Measurements from ENCODE around the gene KIF27.
"Not testable (repeated sequence)": the region's sequence is repeated elsewhere in the genome, so short reads cannot be mapped to it uniquely, and the experiment has no call there.

DNA sequence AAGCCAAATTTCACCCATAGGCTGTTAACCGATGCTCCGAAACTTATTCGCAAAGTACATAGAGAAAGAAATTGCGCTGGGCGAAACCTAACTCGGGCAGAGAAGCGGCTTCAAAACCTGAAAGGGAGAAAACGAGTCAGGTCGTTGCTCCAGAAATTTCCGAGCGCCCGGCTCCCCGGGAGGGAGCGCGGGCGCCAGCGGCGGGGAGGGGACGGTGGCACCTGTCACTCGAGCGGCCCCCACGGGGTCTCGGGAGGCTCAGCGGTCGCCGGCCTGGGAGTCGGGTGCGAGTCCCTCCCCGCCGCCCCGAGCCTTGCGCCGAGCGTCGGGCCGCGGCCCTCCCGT lies 104.2 kb downstream of the KIF27 start:
- TF ChIP-seq, protein P1, sequence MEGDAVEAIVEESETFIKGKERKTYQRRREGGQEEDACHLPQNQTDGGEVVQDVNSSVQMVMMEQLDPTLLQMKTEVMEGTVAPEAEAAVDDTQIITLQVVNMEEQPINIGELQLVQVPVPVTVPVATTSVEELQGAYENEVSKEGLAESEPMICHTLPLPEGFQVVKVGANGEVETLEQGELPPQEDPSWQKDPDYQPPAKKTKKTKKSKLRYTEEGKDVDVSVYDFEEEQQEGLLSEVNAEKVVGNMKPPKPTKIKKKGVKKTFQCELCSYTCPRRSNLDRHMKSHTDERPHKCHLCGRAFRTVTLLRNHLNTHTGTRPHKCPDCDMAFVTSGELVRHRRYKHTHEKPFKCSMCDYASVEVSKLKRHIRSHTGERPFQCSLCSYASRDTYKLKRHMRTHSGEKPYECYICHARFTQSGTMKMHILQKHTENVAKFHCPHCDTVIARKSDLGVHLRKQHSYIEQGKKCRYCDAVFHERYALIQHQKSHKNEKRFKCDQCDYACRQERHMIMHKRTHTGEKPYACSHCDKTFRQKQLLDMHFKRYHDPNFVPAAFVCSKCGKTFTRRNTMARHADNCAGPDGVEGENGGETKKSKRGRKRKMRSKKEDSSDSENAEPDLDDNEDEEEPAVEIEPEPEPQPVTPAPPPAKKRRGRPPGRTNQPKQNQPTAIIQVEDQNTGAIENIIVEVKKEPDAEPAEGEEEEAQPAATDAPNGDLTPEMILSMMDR (IDR thresholded peaks at IDR 0.05; ENCODE audit: low read depth, low read length, missing input control): not testable (repeated sequence)
- not testable (repeated sequence) for TF ChIP-seq GABPA (IDR thresholded peaks at IDR 0.05 in 1 of 2, conservative IDR thresholded peaks at IDR 0.05 in 1 of 2); EGR1 (IDR thresholded peaks at IDR 0.05; ENCODE audit: low read depth in 2 of 2); FOXA1 (IDR thresholded peaks at IDR 0.05); YY1 (IDR thresholded peaks at IDR 0.05); SP1 (IDR thresholded peaks at IDR 0.05); HNF4A (conservative IDR thresholded peaks at IDR 0.05); JUND (IDR thresholded peaks at IDR 0.05)
- TF ChIP-seq, protein P2, sequence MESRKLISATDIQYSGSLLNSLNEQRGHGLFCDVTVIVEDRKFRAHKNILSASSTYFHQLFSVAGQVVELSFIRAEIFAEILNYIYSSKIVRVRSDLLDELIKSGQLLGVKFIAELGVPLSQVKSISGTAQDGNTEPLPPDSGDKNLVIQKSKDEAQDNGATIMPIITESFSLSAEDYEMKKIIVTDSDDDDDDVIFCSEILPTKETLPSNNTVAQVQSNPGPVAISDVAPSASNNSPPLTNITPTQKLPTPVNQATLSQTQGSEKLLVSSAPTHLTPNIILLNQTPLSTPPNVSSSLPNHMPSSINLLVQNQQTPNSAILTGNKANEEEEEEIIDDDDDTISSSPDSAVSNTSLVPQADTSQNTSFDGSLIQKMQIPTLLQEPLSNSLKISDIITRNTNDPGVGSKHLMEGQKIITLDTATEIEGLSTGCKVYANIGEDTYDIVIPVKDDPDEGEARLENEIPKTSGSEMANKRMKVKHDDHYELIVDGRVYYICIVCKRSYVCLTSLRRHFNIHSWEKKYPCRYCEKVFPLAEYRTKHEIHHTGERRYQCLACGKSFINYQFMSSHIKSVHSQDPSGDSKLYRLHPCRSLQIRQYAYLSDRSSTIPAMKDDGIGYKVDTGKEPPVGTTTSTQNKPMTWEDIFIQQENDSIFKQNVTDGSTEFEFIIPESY (IDR thresholded peaks at IDR 0.05): not testable (repeated sequence)
- TF ChIP-seq, protein P3, sequence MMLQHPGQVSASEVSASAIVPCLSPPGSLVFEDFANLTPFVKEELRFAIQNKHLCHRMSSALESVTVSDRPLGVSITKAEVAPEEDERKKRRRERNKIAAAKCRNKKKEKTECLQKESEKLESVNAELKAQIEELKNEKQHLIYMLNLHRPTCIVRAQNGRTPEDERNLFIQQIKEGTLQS (IDR thresholded peaks at IDR 0.05): not testable (repeated sequence)
- TF ChIP-seq, protein P4, sequence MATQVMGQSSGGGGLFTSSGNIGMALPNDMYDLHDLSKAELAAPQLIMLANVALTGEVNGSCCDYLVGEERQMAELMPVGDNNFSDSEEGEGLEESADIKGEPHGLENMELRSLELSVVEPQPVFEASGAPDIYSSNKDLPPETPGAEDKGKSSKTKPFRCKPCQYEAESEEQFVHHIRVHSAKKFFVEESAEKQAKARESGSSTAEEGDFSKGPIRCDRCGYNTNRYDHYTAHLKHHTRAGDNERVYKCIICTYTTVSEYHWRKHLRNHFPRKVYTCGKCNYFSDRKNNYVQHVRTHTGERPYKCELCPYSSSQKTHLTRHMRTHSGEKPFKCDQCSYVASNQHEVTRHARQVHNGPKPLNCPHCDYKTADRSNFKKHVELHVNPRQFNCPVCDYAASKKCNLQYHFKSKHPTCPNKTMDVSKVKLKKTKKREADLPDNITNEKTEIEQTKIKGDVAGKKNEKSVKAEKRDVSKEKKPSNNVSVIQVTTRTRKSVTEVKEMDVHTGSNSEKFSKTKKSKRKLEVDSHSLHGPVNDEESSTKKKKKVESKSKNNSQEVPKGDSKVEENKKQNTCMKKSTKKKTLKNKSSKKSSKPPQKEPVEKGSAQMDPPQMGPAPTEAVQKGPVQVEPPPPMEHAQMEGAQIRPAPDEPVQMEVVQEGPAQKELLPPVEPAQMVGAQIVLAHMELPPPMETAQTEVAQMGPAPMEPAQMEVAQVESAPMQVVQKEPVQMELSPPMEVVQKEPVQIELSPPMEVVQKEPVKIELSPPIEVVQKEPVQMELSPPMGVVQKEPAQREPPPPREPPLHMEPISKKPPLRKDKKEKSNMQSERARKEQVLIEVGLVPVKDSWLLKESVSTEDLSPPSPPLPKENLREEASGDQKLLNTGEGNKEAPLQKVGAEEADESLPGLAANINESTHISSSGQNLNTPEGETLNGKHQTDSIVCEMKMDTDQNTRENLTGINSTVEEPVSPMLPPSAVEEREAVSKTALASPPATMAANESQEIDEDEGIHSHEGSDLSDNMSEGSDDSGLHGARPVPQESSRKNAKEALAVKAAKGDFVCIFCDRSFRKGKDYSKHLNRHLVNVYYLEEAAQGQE (IDR thresholded peaks at IDR 0.05): not testable (repeated sequence)
- TF ChIP-seq, protein P5, sequence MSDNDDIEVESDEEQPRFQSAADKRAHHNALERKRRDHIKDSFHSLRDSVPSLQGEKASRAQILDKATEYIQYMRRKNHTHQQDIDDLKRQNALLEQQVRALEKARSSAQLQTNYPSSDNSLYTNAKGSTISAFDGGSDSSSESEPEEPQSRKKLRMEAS (IDR thresholded peaks at IDR 0.05): not testable (repeated sequence)

All from liver (tissue), 3 donors.